ENCODE data around the gene SLC8A1.
"Not testable (repeated sequence)": the region's sequence is repeated elsewhere in the genome, so short reads cannot be mapped to it uniquely, and the experiment has no call there.

The SLC8A1 gene

DNA sequence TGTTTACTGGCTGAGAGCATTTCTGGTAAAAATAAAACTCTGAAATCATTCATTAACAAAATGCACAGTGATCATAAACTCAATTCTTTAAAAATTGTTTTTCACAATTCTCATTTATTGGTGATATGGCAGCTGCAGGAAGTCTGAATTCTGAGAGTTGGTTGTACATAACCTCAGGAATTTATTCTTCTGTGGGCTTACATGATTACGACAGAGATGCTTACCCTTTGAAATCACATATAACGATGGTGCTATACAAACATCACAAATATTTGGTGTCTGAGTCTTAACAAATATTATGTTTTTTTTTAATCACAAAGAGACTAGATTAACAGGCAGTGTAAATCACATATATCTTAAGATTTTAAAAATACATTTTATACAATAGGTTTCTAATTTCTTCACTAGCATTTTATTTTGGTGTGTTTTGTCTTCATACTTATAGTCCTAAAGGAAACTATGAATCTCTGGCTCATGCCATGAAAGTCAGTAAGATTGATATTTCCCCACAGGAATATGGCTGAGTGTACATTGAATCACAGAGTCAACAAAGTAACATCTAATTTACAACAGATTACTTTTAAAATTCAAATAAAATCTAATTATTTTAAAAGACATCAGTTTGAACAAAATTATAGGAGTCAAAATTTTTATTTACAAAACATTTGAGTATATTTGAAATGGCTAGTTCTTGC is 354.1 kb downstream of the SLC8A1 start:
- DNase-seq: no peak

DNA sequence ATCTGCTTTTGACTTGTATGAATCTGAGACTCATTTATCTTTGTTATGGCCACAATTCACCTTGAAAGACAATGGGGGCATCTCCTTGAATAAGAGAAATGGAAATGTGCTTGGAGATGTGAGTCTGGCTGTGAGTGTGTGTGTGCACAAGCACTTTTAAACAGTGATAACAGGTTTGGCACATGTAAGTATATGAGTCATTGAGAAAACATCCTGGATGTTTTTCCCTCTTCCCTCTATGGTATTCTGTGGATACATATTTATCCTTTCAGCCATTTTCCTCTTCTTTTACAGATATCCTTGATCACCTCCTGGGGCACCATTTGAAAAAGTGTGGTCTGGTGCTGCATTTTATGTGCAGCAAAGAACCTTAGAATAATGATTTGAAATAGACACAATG is 355.5 kb downstream of the SLC8A1 start:
- DNase-seq: no peak

DNA sequence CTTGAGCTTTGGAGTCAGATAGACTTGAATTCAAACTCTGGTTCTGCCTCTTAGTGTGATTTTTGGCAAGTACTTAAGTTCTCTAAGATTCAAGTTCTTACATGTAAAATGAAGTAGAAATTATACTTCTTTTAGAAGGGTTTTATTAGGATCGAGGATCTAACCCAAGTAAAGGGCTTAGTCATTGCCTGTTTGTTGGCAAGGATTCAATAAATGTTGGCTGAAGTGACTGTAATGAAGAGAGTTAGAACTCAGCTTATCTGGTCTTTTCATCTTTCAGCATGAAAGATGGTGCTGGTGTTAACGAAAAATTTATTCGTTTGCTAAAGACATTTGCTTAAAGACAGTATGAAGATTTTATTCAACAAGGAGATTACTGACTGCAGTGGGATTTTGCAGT is 356.9 kb downstream of the SLC8A1 start:
- peak; percentile 5 for DNase-seq

DNA sequence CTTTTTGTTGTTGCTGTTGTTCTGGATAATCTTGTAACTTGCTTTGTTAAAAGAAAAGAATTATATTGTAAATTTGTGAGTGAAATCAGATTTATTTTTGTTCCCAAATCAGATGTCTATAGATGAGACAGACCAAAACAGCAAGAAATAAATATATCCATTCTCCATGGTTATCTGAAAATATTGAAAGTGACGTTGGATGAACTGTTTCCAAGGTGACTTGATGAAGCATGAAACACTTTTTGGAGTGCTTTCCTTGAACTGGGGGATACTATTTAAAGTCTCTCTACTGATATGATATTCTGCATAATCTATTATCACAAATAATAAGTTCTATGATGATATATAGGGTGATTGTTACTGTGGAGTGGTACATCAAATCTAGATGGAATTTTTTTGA is 357.4 kb downstream of the SLC8A1 start:
- DNase-seq: no peak

DNA sequence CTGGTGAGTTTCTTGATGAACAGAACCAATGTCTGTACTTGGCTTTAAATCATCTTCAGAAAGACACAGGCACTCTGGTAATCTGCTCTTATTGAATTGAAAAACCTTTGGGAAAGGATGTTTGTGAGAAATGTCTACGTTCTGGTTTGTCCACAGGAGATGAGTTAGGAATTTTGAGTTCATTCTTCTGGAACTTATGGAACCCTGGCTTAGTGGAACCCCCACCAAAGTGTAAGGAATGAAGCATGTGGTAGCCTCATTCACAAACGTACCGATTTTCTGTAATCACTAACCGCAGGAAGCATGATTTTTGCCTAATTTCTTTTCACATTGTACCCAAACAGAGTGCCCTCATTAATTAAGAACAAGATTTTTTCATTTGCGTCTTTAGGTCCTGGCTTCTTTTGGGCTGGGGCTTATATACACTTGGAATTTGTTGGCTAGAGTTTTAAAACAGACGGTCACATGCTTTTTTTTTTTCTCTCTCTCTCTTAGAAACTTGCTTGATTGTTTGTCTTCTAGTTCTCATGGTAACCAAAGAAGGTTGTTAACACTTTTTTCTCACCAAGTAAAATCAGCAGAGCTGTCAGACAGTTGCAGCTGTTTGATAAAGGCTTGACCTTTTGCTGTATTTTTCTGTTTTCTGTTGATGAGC is 358.7 kb downstream of the SLC8A1 start:
- DNase-seq: no peak

DNA sequence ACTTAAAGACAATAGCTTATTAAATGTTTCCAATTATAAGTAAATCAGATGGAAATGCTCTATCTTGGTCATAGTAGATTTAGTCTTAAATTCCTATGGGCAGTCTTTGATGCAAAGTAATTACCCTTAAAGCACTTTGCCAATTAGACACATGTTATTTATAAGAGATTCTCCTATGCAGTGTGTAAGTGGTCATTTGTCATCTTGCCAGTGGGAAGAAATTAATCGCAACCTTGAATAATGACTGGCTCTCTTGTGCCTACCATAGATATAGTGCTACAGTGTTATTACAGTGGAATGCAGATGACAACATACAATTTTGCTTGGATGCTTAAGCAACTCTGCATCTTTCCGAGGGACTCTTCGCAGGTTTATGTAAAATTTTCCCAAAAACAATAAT is 361.8 kb downstream of the SLC8A1 start:
- DNase-seq: no peak

DNA sequence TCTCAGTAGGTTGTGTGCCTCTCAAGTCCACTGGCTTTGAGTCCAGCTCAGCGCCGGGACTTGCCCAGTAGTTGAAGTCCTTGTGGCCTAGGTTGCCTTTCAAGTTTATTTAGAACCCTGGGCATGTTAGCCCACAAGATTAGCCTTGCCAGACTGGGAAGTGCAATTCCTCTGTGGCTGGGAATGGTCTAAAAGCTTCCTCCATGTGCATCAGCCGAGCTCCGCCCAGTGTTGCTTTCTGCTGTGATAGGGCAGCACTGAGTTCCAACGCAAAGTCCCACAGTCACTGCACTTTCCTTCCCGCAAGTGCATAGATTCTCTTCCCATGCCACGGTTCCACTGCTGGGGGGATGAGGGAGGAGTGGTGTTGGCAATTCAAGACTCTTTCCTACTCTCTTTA is 364.0 kb downstream of the SLC8A1 start:
- no peak for DNase-seq

DNA sequence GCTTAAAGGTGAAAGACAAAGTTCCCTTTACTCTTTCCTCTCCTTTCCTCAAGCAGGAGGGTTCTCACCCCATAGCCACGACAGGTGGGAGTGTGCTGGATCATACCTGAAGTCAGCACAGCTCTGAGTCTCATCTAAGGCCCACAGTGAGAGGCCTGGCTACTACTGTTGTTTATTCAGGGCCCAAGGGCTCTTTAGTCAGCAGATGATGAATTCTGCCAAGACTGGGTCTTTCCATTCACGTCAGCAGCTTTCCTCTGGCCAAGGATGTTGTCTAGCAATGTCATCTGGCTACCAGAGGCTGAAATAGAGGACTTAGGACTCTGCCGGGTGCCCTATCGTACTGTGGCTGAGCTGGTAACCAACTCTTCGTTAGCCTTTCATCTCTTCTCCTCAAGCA is 364.5 kb downstream of the SLC8A1 start:
- DNase-seq: no peak

DNA sequence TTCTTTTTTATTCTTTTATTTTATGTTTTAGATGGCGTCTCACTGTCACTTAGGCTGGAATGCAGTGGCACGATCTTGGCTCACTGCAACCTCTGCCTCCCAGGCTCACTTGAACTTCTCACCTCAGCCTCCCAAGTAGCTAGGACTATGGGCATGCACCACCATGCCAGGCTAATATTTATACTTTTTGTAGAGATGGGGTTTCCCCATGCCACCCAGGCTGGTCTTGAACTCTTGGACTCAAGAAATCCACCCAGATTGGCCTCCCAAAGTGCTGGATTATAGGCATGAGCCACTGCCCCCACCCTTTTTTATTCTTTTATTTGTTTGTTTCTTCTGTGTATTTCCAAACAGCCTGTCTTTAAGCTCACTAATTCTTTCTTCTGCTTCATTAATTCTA is 366.1 kb downstream of the SLC8A1 start:
- no peak for DNase-seq

DNA sequence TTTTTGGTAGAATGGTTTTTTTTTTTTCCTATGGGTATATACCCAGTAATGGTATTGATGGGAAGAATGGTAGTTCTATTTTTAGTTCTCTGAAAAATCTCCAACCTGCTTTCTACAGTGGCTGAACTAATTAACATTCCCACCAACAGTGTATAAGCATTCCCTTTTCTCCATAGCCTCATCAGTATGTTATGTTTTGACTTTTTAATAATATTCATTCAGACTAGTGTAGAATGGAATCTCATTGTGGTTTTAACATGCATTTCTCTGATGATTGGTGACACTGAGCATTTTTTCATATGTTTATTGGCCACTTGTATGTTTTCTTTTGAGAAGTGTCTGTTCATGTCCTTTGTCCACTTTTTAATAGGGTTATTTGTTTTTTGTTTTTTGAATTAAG is 378.6 kb downstream of the SLC8A1 start:
- DNase-seq: not testable (repeated sequence)

DNA sequence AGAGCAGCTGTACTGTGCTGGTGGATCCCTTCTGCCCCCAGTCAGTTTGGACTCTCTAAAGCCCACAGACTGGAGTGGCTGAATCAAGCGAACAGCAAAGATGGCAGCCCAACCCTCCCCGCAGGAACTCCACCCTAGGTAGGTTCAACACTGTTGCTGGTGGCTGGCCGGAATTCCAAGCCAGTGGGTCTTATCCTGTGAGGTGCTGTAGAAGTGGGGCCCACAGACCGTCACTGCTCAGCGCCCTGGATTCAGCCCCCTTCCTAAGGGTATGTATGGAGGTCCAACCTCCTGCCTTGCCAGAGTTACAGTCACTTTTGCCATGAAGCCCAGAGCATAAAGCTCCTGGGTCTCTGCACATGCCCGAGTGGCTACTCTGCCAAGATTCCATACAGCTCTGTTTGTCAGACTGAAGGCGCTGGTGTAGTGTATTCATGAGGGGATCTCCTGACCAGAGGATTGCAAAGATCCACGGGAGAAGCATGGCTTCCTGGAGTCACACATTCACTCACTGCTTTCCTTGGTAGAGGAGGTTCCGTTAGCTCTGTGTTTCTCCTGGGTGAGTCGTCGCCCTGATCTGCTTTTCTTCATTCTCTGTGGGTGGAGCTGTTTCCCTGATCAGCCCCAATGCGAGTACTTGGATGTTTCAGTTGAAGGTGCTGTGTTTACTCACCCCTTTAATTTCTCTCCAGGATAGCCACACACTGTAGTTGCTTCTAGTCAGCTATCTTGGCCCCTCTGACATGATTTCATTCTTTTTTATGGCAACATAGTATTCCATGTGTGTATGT is 379.3 kb downstream of the SLC8A1 start:
- no peak for DNase-seq

DNA sequence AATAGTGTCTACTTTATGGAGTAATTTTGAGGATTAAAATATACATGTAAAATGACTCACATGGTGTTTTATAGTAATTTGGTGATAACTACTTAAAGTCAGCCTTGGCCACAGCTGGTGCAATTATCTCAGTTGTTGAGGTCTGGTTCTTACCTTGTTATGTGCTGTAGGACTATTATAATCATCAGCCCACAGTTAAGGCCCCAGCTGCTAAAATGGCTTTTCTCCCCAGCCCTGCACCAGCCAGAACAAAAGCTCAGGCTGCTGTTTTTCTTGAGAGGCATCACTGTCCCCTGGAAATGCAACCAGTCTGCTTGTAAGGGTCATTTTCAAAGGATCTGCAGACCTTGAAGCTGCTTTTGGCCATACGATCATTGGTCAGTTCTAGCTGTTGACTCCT is 389.5 kb downstream of the SLC8A1 start:
- DNase-seq: no peak

DNA sequence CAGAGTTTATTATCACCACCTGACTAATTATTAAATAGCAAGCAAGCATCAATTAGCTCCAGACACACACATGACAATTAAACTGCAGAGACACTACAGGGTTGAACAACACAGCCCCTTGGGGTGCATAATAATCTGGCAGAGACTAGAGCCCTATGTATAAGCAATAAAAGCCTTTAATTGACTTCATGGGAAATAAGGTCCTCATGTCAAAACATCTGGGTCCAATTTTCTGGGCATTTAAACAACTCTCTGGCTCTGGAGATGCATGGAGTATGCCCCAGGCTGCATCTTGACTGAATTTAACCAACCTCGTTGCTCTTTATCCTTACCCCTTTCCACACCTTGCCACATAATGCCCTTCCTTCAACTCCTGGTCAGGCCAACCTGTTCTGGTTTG is 402.1 kb downstream of the SLC8A1 start:
- no peak for DNase-seq

DNA sequence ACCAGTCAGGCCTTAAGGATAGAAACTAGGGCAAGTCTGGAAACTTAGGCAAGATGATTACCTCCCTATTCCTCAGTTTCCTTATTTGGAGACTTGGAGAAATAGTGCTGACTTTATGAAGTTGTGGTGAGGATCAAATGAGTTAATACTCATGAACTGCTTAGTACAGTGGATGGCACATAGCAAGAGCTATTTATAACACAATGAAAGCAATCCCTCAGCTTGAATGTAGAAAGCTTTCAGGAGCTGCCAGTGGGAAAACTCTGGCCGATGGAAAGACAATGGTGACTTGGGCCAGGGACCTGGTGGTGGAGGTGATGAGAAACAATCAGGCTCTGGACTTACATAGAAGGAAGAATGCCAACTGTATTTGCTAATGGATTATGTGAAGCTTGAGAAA is 403.4 kb downstream of the SLC8A1 start:
- no peak for DNase-seq

DNA sequence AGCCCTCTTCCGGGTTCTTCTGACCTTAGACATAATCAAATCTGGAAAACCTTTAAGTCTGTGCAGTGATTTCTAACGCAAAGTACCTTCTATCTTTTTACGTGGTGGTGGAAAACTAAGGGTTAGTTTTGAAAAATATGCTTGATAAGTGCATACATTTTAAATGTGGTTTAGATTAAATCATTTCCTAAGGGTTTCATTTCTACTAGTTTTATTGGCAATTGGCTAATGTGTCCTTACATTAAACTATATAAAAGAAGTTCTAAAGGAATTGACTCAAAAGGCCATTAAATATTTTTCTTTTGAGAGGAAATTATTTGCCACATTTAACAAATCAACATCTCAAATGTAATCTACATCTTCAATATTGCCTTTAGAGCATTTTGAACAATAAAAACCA is 404.5 kb downstream of the SLC8A1 start:
- no peak for DNase-seq
